Left lobe of liver (tissue), 2 donors: ENCODE data around the gene FCGBP. TPM values are rescaled to one million over a fixed set of nuclear protein-coding genes. Genes with fewer than 3 reads are reported as not detected.
A peak's percentile ranks its signal among the peaks of the same experiment; 100 is the strongest.
"Not testable (repeated sequence)": the region's sequence is repeated elsewhere in the genome, so short reads cannot be mapped to it uniquely, and the experiment has no call there.

ENCODE experiments used
- ATAC-seq: fragments of 200-7000 bp; cut with Tn5 transposase; one replicate; pipeline ENCODE4 v1.9.1; 2020; ENCODE audit warnings: mild to moderate bottlenecking, moderate library complexity
- DNase-seq: peaks from one replicate; pipeline ENCODE4 v3.0.0-alpha.2; 2020; ENCODE audit warnings: low spot score
- total RNA-seq: library from RNA; stranded (reverse); gene quantifications from one replicate; pipeline ENCODE4 v1.2.1, GENCODE V29; 2021
- donor health status: DM: no; HTN: no; CAD: no; lungs with moderate emphysema.
- donor health status: DM: no; HTN: yes; CAD: no.

The FCGBP gene
- total RNA-seq, 1 donor from 2014 or later: 7.3 TPM

GRCh38 chr19:39919976-39920375 is 14.5 kb downstream of the FCGBP start:
- ATAC-seq (no peak), DNase-seq (peak; percentile 10)

GRCh38 chr19:39918183-39918651 is 16.2 kb downstream of the FCGBP start:
- DNase-seq: peak; percentile 38
- no peak for ATAC-seq

GRCh38 chr19:39917561-39918182 is 16.8 kb downstream of the FCGBP start:
- DNase-seq (peak; percentile 37), ATAC-seq (no peak)

GRCh38 chr19:39916851-39917396 is 17.5 kb downstream of the FCGBP start:
- DNase-seq (peak; percentile 27), ATAC-seq (no peak)

- DNase-seq: peak; percentile 27
- no peak for ATAC-seq
Measured at GRCh38 chr19:39916236-39916635, 18.2 kb downstream of the FCGBP start.

- ATAC-seq (no peak), DNase-seq (peak; percentile 34)
Measured at GRCh38 chr19:39915848-39916215, 18.6 kb downstream of the FCGBP start.

GRCh38 chr19:39915101-39915847 is 19.2 kb downstream of the FCGBP start:
- DNase-seq (peak; percentile 38), ATAC-seq (no peak)

- ATAC-seq (peak; percentile 36), DNase-seq (peak; percentile 40)
Measured at GRCh38 chr19:39913682-39914333, 20.6 kb downstream of the FCGBP start.

GRCh38 chr19:39908803-39909202 is 25.6 kb downstream of the FCGBP start:
- DNase-seq (peak; percentile 37), ATAC-seq (no peak)

- ATAC-seq (no peak), DNase-seq (no peak)
Measured at GRCh38 chr19:39906820-39907611, 27.4 kb downstream of the FCGBP start.

- no peak for ATAC-seq
- DNase-seq: no peak
Measured at GRCh38 chr19:39906283-39906682, 28.2 kb downstream of the FCGBP start.

GRCh38 chr19:39903486-39904091 is 30.8 kb downstream of the FCGBP start:
- ATAC-seq: peak; percentile 88
- not testable (repeated sequence) for DNase-seq

- ATAC-seq: not testable (repeated sequence)
Measured at GRCh38 chr19:39902326-39902725, 32.1 kb downstream of the FCGBP start.

GRCh38 chr19:39901681-39902080 is 32.8 kb downstream of the FCGBP start:
- DNase-seq, ATAC-seq: not testable (repeated sequence)

More at GRCh38 chr19:39902326-39902725, 32.1 kb downstream of the FCGBP start:
- not testable (repeated sequence) for DNase-seq

- ATAC-seq, DNase-seq: not testable (repeated sequence)
Measured at GRCh38 chr19:39898858-39899257, 35.6 kb downstream of the FCGBP start.

- peak; percentile 86 for ATAC-seq
- DNase-seq: not testable (repeated sequence)
Measured at GRCh38 chr19:39897511-39898245, 36.8 kb downstream of the FCGBP start.

GRCh38 chr19:39895096-39895495 is 39.3 kb downstream of the FCGBP start:
- not testable (repeated sequence) for ATAC-seq, DNase-seq

- DNase-seq, ATAC-seq: not testable (repeated sequence)
Measured at GRCh38 chr19:39894236-39894606, 40.2 kb downstream of the FCGBP start.
